Dendritic cell treated with granulocyte-macrophage colony-stimulating factor and Interleukin-4, amounts not matched to agents 40 ng/mL and 50 ng/mL, for 4 days (primary cell): Measurements from ENCODE around the gene ALG14.
"Not testable (repeated sequence)": the region's sequence is repeated elsewhere in the genome, so short reads cannot be mapped to it uniquely, and the experiment has no call there.

Experiments used
- H3K27ac Mint-ChIP-seq: one replicate; pipeline ENCODE4 v1.8.0; 2022; ENCODE audit warnings: mild to moderate bottlenecking, mixed read lengths
- H3K27me3 Mint-ChIP-seq: one replicate; pipeline ENCODE4 v1.8.0; 2022; ENCODE audit warnings: mild to moderate bottlenecking, mixed read lengths
- H3K36me3 Mint-ChIP-seq: one replicate; pipeline ENCODE4 v1.8.0; 2022; ENCODE audit warnings: low read depth, mixed read lengths
- H3K4me1 Mint-ChIP-seq: one replicate; pipeline ENCODE4 v1.8.0; 2022; ENCODE audit warnings: low read depth, mixed read lengths
- H3K4me3 Mint-ChIP-seq: one replicate; pipeline ENCODE4 v1.8.0; 2022; ENCODE audit warnings: mild to moderate bottlenecking, moderate library complexity, mixed read lengths
- H3K9me3 Mint-ChIP-seq: one replicate; pipeline ENCODE4 v1.8.0; 2022; ENCODE audit warnings: mixed read lengths
- intact Hi-C: fragments of 100-400 bp; cut with micrococcal nuclease; formaldehyde crosslinking; loops from one replicate; pipeline ENCODE4 v1.15.0; 2022

The ALG14 gene

DNA sequence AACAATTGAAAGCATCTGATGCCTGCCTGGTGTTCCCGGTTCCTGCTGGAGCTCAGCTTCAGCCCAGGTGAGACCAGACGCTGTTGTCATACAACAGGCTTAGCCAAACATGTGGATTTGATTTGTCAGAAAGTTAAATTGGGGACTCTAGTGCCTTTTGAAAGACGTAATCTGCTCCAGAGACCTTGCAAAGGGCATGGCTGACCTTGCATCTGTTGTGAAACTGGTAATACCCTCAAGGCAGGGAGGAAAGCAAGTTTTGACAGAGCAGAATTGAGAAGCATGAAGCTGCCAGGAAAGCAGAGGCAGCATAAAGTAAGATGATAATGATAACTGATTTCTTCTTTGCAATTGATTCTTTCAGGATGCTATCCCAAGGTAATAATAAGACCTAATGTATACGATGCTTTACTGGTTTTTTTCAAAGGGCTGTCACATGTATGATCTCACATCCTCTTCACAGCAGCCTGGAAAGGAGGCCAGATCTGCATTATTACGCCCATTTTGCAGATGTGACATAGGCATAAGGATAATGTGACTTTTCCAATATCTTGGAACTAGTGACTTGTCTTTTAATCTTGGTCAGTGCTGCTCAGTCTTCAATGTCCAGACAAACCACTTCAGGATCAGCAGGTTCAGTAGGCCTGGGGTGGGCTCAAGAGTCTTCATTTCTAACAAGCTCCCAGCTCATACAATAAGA lies 121.1 kb downstream of the ALG14 start:
- H3K4me1 Mint-ChIP-seq: no peaks in the 10 kb centered on the region
- intact Hi-C loops: no loop called here
- no peak overlapping the region for H3K27ac Mint-ChIP-seq
- no peaks in the 10 kb centered on the region for H3K36me3 Mint-ChIP-seq
- H3K27me3 Mint-ChIP-seq: no peaks in the 10 kb centered on the region
- H3K4me3 Mint-ChIP-seq: no peak overlapping the region
- H3K9me3 Mint-ChIP-seq: no peaks in the 10 kb centered on the region

DNA sequence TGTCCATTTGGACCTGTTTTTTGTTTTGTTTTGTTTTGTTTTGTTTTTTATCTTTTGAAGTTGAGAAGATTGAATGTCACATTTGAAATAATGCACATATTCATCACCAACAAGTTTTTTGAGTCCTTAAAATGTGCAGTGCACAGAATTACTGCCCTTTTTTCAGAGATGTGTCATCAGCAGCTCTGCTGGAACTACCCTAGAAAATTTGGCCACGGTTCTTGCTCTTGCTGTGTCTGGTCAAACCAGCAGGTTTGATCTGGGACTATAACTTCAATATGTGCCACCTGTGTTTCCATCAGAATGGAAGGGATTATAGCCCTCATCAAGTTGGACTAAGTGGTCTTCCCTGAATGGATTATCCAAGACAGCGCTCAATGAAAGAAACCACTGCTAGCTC lies 121.7 kb downstream of the ALG14 start:
- intact Hi-C loops: no loop called here
- H3K27me3 Mint-ChIP-seq: no peaks in the 10 kb centered on the region
- no peaks in the 10 kb centered on the region for H3K36me3 Mint-ChIP-seq
- no peak overlapping the region for H3K27ac Mint-ChIP-seq
- no peaks in the 10 kb centered on the region for H3K9me3 Mint-ChIP-seq
- H3K4me1 Mint-ChIP-seq: no peaks in the 10 kb centered on the region
- no peak overlapping the region for H3K4me3 Mint-ChIP-seq

DNA sequence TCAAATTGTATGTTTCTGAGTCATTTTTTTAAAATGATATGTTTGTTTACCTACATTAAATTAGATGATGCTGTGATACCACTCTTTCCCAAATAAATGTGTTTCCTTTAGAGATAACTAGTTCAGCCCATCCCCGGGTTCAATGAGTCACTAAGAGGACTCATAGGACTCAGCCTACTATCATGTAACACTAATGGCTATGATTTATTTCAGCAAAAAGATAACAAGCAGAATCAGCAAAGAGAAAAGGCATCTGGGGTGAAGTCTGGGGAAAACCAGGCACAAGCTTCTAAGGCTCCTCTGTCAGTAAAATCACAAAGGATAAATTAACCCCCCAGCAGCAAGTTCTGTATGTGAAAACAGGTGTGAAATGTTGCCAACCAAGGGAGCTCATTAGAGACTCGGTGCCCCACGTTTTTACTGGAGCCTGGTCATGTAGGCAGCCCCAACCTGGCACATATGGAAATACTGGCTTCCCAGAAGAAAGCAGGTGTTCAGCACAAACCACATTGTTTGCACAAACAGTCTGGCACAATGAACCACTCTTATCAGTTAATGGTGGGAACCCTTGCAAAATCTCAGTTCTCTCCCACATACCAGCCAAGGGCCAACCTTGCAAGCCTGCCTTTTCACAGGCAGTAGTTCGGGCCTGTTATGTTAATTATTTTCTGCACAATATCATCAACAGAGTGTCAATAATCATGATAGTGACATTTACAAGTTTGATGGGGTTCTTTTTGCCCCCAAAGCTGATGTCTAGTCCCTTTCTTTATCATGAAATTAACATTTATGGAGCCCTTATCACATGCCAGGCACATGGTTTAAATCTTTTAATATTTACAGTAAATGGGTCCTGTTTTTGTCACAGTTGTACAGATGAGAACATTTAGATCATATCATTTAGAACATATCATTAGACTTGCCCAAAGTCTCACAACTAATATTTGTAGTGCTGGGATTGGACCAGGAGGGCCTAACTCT lies 122.8 kb downstream of the ALG14 start:
- Mint-ChIP-seq H3K4me3 (no peak overlapping the region), H3K27ac (no peak overlapping the region), H3K36me3 (no peaks in the 10 kb centered on the region), H3K4me1 (no peaks in the 10 kb centered on the region), H3K27me3 (no peaks in the 10 kb centered on the region), H3K9me3 (no peaks in the 10 kb centered on the region)
- intact Hi-C loops: no loop called here

DNA sequence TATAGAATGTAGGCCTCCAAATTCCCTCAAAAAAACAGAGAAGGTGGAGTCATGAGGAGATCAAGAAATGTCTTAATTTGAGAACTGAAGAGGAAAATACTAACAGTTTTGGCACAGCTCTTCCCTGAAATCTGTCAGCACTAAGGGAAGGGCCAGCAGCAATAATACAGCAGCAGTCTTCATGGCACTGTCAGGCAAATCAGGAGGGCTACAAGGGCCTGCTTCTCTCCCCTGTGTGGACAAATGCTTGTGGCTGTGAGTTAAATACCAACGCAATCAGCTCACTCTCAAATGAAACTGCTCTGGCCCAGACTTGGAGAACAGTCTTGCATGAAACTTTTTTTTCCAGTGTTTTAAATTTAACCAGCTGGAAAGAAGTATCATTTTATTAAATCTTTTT lies 125.3 kb downstream of the ALG14 start:
- Mint-ChIP-seq H3K9me3 (no peaks in the 10 kb centered on the region), H3K36me3 (no peaks in the 10 kb centered on the region), H3K4me3 (no peak overlapping the region), H3K4me1 (no peaks in the 10 kb centered on the region), H3K27me3 (no peaks in the 10 kb centered on the region), H3K27ac (no peak overlapping the region)
- intact Hi-C loops: no loop called here

DNA sequence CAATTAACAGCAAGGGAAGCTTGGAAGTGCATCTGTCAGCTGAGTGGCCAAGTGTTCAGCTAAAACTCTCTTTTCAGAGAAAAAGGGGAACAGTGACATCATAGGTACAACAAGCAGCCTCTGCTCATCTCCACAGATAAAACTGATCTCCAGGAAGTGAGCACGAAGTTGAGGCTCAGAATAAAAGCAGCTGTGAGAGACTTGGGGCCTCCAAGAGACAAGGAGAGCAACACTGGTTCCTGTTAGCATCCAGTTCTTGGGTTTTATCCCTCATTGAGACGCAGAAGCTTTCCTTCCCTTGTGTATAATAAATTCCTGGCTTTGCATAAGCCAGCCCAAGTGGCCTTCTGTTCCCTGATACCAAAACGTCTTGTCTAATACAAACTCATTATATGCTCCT lies 125.9 kb downstream of the ALG14 start:
- H3K9me3 Mint-ChIP-seq: no peaks in the 10 kb centered on the region
- H3K4me3 Mint-ChIP-seq: no peak overlapping the region
- intact Hi-C loops: no loop called here
- no peak overlapping the region for H3K27ac Mint-ChIP-seq
- no peaks in the 10 kb centered on the region for H3K36me3 Mint-ChIP-seq
- no peaks in the 10 kb centered on the region for H3K27me3 Mint-ChIP-seq
- no peaks in the 10 kb centered on the region for H3K4me1 Mint-ChIP-seq

DNA sequence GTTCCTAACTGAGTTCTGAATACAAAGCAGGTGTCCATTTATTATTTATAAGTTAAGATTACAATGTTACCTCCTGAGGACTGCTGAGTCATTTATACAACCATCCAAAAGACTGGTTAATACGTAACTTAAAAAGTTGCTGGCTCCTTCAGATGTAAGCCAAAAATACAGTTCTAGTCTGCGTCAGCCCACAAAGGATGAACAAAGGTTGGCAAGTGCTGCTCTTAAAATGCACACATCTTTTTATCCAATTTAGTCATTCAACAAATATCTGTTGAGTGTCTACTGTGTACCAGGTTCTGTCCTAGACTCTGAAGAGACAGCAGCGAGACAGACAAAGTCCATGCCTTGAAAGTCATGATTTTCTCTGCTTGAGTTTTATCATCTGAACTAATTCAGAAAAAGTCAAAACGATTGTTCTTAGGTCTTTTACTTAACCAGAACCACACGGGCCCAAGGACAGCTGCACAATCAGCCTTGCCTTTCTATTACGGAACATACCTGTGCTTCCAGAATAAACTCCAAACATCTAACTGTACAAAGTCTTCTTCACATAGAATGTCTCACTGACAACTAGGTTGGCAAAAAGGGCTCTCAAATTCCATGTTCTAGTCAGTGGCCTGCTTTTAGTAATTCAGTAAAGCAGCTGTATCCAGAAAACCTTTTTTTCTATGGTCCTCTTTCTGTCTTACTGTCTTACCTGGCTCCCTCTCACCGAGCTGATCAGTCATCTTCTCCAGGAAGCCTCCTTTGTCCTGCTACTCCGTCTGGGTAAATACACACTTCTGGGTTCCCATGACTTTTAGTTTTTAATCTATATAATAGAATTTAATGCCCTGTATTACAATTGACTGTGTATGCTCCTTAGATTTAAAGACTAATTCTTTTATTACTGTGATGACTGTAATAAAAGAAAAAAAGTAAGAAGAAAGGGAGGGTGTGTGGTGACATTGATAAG lies 130.3 kb downstream of the ALG14 start:
- no peak overlapping the region for H3K4me3 Mint-ChIP-seq
- H3K36me3 Mint-ChIP-seq: no peaks in the 10 kb centered on the region
- H3K27ac Mint-ChIP-seq: no peak overlapping the region
- no peaks in the 10 kb centered on the region for H3K9me3 Mint-ChIP-seq
- no peaks in the 10 kb centered on the region for H3K4me1 Mint-ChIP-seq
- intact Hi-C loops: no loop called here
- peaks cover 2% of the 10 kb centered on the region for H3K27me3 Mint-ChIP-seq

DNA sequence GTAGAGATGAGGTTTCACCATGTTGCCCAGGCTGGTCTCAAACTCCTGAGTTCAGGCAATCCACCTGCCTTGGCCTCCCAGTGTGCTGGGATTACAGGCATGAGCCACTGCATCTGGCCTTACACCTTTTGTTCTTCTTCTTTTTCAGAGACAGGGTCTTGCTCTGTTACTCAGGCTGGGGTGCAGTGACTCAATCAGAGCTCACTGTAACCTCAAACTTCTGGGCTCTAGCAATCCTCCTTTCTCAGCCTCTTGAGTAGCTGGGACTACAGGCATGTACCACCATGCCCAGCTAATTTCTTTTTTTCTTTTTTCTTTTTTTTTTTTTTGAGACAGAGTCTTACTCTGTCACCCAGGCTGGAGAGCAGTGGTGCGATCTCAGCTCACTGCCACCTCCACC lies 131.3 kb downstream of the ALG14 start:
- H3K4me1 Mint-ChIP-seq, H3K27ac Mint-ChIP-seq, H3K27me3 Mint-ChIP-seq, H3K9me3 Mint-ChIP-seq, H3K36me3 Mint-ChIP-seq, H3K4me3 Mint-ChIP-seq, intact Hi-C loops: not testable (repeated sequence)

DNA sequence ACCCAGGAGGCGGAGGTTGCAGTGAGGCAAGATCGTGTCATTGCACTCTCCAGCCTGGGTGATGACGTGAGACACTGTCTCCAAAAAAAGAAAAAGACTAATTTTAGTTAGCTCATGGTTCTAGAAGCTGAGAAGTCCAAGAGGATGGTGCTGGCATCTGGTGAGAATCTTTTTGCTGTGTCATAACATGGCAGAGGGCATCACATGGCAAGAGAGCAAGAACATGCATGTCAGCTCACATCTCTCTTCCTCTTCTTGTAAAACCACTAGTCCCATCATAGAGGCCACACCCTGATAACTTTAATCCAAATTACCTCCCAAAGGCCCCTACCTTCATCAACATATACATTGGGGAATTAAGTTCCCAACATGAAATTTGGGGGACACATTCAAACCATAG lies 132.0 kb downstream of the ALG14 start:
- Mint-ChIP-seq H3K9me3 (no peaks in the 10 kb centered on the region), H3K36me3 (no peaks in the 10 kb centered on the region), H3K27ac (no peak overlapping the region), H3K27me3 (peaks cover 4% of the 10 kb centered on the region), H3K4me1 (no peaks in the 10 kb centered on the region), H3K4me3 (no peak overlapping the region)
- intact Hi-C loops: no loop called here

DNA sequence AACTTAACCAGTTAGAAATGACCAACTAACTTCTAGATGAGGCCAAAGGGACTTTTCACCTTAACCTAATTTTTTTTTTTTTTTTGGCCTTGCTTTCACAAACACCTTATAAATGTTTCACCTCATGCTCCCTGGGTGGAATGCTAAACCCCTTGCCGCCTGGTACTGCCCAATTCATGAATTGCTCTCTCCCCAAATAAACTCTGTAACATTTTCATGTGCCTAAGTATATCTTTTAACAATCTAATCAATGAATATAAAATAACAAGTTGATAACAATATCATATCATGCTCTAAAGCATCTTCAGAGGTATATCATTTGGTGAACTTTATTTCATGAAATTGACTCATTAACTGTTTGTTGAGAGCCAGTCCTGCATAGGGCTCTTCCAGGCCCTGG lies 134.9 kb downstream of the ALG14 start:
- H3K36me3 Mint-ChIP-seq: no peaks in the 10 kb centered on the region
- no peaks in the 10 kb centered on the region for H3K9me3 Mint-ChIP-seq
- no peak overlapping the region for H3K27ac Mint-ChIP-seq
- H3K4me1 Mint-ChIP-seq: no peaks in the 10 kb centered on the region
- no peak overlapping the region for H3K4me3 Mint-ChIP-seq
- peaks cover 7% of the 10 kb centered on the region for H3K27me3 Mint-ChIP-seq
- intact Hi-C loops: no loop called here

DNA sequence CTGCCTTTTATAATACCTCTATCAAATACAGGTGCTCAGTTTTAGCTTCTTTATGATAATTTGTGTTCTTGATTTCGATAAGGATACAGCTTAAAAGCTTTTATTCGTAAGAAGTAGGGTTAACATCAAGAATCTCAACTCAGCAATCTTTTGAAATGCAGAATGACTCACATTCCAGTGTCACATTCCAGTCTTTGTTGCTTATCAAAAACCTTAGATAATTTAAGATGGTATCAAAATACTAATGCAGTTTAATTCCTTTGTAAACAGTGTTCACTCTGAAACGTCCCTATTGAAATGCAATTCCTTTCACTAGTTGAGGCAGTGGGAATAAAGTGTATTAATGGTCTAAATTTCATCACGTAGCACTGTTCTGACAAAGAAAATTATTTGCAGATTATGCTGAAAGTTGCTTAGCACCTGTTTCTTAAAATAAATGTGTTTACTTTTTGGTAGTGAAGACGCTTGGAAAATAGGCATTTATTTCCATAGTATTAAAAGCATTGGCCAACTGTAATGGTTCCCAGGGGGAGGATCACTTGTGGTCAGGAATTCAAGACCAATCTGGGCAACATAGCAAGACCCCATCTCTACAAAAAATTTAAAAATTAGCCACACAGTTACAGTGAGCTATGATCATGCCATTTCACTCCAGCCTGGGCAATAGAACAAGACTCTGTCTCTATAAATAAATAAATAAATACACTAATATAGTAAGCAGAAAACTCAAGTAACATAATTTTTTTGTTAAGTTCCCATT lies 135.7 kb downstream of the ALG14 start:
- intact Hi-C loops: no loop called here
- Mint-ChIP-seq H3K36me3 (no peaks in the 10 kb centered on the region), H3K9me3 (no peaks in the 10 kb centered on the region), H3K4me3 (no peak overlapping the region), H3K27ac (no peak overlapping the region), H3K27me3 (peaks cover 7% of the 10 kb centered on the region), H3K4me1 (no peaks in the 10 kb centered on the region)

DNA sequence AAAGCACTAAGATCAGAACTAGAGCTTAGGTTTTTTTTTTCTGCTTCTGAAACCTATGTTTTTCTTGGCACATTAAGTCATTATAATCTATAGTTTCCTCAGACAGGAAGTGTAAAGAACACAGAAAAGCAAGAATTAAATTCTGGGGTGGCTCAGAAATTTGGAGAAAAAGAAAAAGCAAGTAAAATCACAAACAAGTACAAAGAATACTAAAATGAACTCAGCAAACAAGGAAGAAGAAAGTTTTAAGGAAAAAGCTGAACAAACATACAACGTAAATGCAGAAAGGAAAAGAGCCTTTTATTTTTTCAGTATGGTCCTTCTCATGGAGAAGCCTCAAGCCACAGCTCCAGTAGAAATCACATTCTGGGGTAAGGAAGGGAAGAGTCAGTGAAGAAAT lies 137.3 kb downstream of the ALG14 start:
- Mint-ChIP-seq H3K9me3 (no peaks in the 10 kb centered on the region), H3K27me3 (peaks cover 9% of the 10 kb centered on the region), H3K4me1 (no peaks in the 10 kb centered on the region), H3K27ac (no peak overlapping the region), H3K4me3 (no peak overlapping the region), H3K36me3 (no peaks in the 10 kb centered on the region)
- intact Hi-C loops: no loop called here

DNA sequence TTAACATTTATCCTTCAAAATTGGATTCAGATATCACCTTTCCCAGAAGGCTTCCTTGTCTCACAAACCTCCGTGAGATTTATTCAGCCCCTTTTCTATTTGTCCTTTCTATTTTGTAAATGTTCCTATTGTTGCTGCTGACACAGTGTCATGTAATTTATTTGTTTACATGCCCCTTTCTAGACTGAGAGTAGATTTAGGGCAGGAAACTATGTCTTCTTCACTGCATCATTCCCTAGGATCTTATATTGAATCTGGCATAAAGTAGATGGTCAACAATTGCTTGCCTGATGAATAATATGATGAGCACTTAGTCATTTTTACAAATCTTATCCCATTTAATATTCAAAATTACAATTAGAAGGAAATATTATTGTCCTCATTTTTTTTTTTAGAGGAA lies 137.7 kb downstream of the ALG14 start:
- H3K27ac Mint-ChIP-seq: no peak overlapping the region
- intact Hi-C loops: no loop called here
- H3K4me1 Mint-ChIP-seq: no peaks in the 10 kb centered on the region
- H3K36me3 Mint-ChIP-seq: no peaks in the 10 kb centered on the region
- peaks cover 11% of the 10 kb centered on the region for H3K27me3 Mint-ChIP-seq
- no peak overlapping the region for H3K4me3 Mint-ChIP-seq
- H3K9me3 Mint-ChIP-seq: no peaks in the 10 kb centered on the region

DNA sequence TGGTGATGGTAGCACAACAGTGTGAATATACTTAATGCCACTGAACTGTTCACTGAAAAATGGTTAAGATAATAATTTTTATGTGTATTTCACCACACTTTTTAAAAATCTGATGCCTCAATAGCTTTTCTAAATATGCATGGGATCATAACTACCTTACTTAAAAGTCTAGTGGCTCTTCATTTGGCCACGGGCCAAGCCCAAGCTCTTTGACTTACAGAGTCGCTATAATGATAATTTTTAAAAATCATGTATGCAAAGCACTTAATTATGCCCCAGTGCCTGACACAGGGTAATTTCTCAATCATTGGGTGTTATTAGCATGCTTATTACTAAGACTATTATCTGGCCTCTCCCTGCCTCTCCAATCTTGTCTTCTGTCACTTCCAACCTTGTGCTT lies 138.2 kb downstream of the ALG14 start:
- no peaks in the 10 kb centered on the region for H3K4me1 Mint-ChIP-seq
- H3K9me3 Mint-ChIP-seq: no peaks in the 10 kb centered on the region
- H3K36me3 Mint-ChIP-seq: no peaks in the 10 kb centered on the region
- H3K4me3 Mint-ChIP-seq: no peak overlapping the region
- H3K27ac Mint-ChIP-seq: no peak overlapping the region
- intact Hi-C loops: no loop called here
- H3K27me3 Mint-ChIP-seq: peaks cover 15% of the 10 kb centered on the region
